GM12878 (cell line): ENCODE measurements around the gene LRFN2.

Source experiments
- BCLAF1 ChIP-seq: fragments of 450-650 bp; IDR thresholded peaks from 2 replicates; pipeline ENCODE4 v1.6.1; 2017; ENCODE audit warnings: antibody characterized with exemption, mild to moderate bottlenecking, moderate library complexity
- BHLHE40 ChIP-seq, 2 experiments: fragments of 450-650 bp in 1 of 2; IDR thresholded peaks; 2 replicates each; pipeline ENCODE4 v1.6.1; 2011 to 2017; ENCODE audit warnings: low read depth in 2 of 2, borderline replicate concordance in 1 of 2, improper control_type of control experiment in 1 of 2, low read length in 1 of 2, mild to moderate bottlenecking in 1 of 2
- CBX3 ChIP-seq: fragments of 200-600 bp; sonication (generic); IDR thresholded peaks from 2 replicates; pipeline ENCODE4 v1.6.1; 2016; ENCODE audit warnings: low read depth, borderline replicate concordance
- CEBPB ChIP-seq, 2 experiments: fragments of 150-350 bp in 1 of 2; IDR thresholded peaks; 2 replicates each; pipeline ENCODE4 v1.6.1; 2012 to 2014; ENCODE audit warnings: low read depth in 2 of 2, low read length in 2 of 2, borderline replicate concordance in 1 of 2, inconsistent platforms in 1 of 2
- MAX ChIP-seq: IDR thresholded peaks from 2 replicates; pipeline ENCODE4 v1.6.1; 2012; ENCODE audit warnings: low read depth, low read length, improper control_type of control experiment
- MXI1 ChIP-seq: fragments of 150-350 bp; IDR thresholded peaks from 2 replicates; pipeline ENCODE4 v1.6.1; 2011; ENCODE audit warnings: low read depth, mild to moderate bottlenecking, inconsistent platforms, low read length, improper control_type of control experiment
- NFYA ChIP-seq: IDR thresholded peaks from 2 replicates; pipeline ENCODE4 v1.6.1; 2011; ENCODE audit warnings: low read depth, mild to moderate bottlenecking, low read length, improper control_type of control experiment, borderline replicate concordance
- NR2C1 ChIP-seq: fragments of 450-650 bp; IDR thresholded peaks from 2 replicates; pipeline ENCODE4 v1.6.1; 2017; ENCODE audit warnings: antibody characterized with exemption, mild to moderate bottlenecking, moderate library complexity
- POLR2A ChIP-seq: IDR thresholded peaks from 2 replicates; pipeline ENCODE4 v1.6.1; 2011; ENCODE audit warnings: low read depth, mild to moderate bottlenecking, low read length
- POLR2AphosphoS5 ChIP-seq: IDR thresholded peaks from 2 replicates; pipeline ENCODE4 v1.6.1; 2011; ENCODE audit warnings: mild to moderate bottlenecking, low read length, inconsistent platforms
- ZNF274 ChIP-seq: IDR thresholded peaks from one replicate; pipeline ENCODE4 v1.8.0; 2011; ENCODE audit not compliant: insufficient read length, insufficient read depth
- TF ChIP-seq, protein P1 (sequence below), 3 experiments: IDR thresholded peaks in 2 of 3; conservative IDR thresholded peaks in 1 of 3; 2 replicates each; pipeline ENCODE4 v1.5.1; 2011; ENCODE audit warnings: low read depth in 3 of 3, low read length in 3 of 3, mild to moderate bottlenecking in 3 of 3, control low read depth in 2 of 3, moderate library complexity in 2 of 3, inconsistent platforms in 1 of 3, mixed read lengths in 1 of 3; ENCODE audit not compliant: control insufficient read depth in 2 of 3, insufficient read depth in 1 of 3; ENCODE audit errors: extremely low read depth in 1 of 3
- TF ChIP-seq, protein P2 (sequence below): IDR thresholded peaks from 2 replicates; pipeline ENCODE4 v1.6.1; 2012; ENCODE audit warnings: low read length, inconsistent platforms

GRCh38 chr6:40343877-40344565, 243.1 kb downstream of the LRFN2 start:
- TF ChIP-seq BCLAF1 = no peak
- TF ChIP-seq, protein P1, sequence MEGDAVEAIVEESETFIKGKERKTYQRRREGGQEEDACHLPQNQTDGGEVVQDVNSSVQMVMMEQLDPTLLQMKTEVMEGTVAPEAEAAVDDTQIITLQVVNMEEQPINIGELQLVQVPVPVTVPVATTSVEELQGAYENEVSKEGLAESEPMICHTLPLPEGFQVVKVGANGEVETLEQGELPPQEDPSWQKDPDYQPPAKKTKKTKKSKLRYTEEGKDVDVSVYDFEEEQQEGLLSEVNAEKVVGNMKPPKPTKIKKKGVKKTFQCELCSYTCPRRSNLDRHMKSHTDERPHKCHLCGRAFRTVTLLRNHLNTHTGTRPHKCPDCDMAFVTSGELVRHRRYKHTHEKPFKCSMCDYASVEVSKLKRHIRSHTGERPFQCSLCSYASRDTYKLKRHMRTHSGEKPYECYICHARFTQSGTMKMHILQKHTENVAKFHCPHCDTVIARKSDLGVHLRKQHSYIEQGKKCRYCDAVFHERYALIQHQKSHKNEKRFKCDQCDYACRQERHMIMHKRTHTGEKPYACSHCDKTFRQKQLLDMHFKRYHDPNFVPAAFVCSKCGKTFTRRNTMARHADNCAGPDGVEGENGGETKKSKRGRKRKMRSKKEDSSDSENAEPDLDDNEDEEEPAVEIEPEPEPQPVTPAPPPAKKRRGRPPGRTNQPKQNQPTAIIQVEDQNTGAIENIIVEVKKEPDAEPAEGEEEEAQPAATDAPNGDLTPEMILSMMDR (IDR thresholded peaks at IDR 0.05 in 2 of 3, conservative IDR thresholded peaks at IDR 0.05 in 1 of 3; ENCODE audit: control insufficient read depth in 2 of 3, extremely low read depth in 1 of 3, insufficient read depth in 1 of 3, low read depth in 3 of 3, low read length in 3 of 3) = no peak
- TF ChIP-seq CBX3 = no peak
- TF ChIP-seq ZNF274 = no peak
- no peak for TF ChIP-seq MXI1
- no peak for TF ChIP-seq POLR2A
- TF ChIP-seq MAX = no peak
- no peak for TF ChIP-seq CEBPB (IDR thresholded peaks at IDR 0.05; ENCODE audit: borderline replicate concordance in 1 of 2, low read depth in 2 of 2, low read length in 2 of 2)
- TF ChIP-seq BHLHE40 (IDR thresholded peaks at IDR 0.05; ENCODE audit: borderline replicate concordance in 1 of 2, low read depth in 2 of 2, low read length in 1 of 2) = no peak
- TF ChIP-seq, protein P2, sequence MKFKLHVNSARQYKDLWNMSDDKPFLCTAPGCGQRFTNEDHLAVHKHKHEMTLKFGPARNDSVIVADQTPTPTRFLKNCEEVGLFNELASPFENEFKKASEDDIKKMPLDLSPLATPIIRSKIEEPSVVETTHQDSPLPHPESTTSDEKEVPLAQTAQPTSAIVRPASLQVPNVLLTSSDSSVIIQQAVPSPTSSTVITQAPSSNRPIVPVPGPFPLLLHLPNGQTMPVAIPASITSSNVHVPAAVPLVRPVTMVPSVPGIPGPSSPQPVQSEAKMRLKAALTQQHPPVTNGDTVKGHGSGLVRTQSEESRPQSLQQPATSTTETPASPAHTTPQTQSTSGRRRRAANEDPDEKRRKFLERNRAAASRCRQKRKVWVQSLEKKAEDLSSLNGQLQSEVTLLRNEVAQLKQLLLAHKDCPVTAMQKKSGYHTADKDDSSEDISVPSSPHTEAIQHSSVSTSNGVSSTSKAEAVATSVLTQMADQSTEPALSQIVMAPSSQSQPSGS = no peak
- no peak for TF ChIP-seq POLR2AphosphoS5
- TF ChIP-seq NR2C1 = no peak
- TF ChIP-seq NFYA = no peak
